ENCODE data around the gene PCSK6. TPM values are rescaled to one million over a fixed set of nuclear protein-coding genes. Genes with fewer than 3 reads are reported as not detected.

PCSK6 gene
- total RNA-seq, 2 donors from 2014 or later = 5.1 to 8.8 TPM

- no peaks in the 10 kb centered on the region for H3K27me3 ChIP-seq (replicated peaks; ENCODE audit: insufficient read depth)
- H3K4me1 ChIP-seq (ENCODE audit: control insufficient read depth in 1 of 2, low read depth in 2 of 2) = no peaks in the 10 kb centered on the region
- no peak for DNase-seq (ENCODE audit: low spot score)
- no peak for TF ChIP-seq CTCF (IDR thresholded peaks at IDR 0.05)
- no peak overlapping the region for H3K4me3 ChIP-seq
- ATAC-seq (ENCODE audit: insufficient number of reproducible peaks, low FRiP score, low read depth) = no peak
- H3K36me3 ChIP-seq = no peaks in the 10 kb centered on the region
- no peaks in the 10 kb centered on the region for H3K9me3 ChIP-seq
- H3K27ac ChIP-seq = no peak overlapping the region
These were observed 43.7 kb downstream of the PCSK6 start for GRCh38 chr15:101445562-101446517.

GRCh38 chr15:101444807-101445508 lies 44.5 kb downstream of the PCSK6 start:
- no peak for TF ChIP-seq CTCF (IDR thresholded peaks at IDR 0.05)
- no peak overlapping the region for H3K27ac ChIP-seq

GRCh38 chr15:101444015-101444414 lies 45.5 kb downstream of the PCSK6 start:
- no peak for TF ChIP-seq CTCF (IDR thresholded peaks at IDR 0.05)
- DNase-seq (ENCODE audit: low spot score) (no peak), ATAC-seq (ENCODE audit: insufficient number of reproducible peaks, low FRiP score, low read depth) (no peak)
- Histone ChIP-seq H3K4me1 (ENCODE audit: control insufficient read depth in 1 of 2, low read depth in 2 of 2) (no peaks in the 10 kb centered on the region), H3K4me3 (no peak overlapping the region), H3K27ac (no peak overlapping the region), H3K9me3 (no peaks in the 10 kb centered on the region), H3K36me3 (no peaks in the 10 kb centered on the region), H3K27me3 (replicated peaks; ENCODE audit: insufficient read depth) (no peaks in the 10 kb centered on the region)

More at GRCh38 chr15:101444807-101445508, 44.5 kb downstream of the PCSK6 start:
- Histone ChIP-seq H3K27me3 (replicated peaks; ENCODE audit: insufficient read depth) (no peaks in the 10 kb centered on the region), H3K36me3 (no peaks in the 10 kb centered on the region), H3K4me1 (ENCODE audit: control insufficient read depth in 1 of 2, low read depth in 2 of 2) (no peaks in the 10 kb centered on the region), H3K9me3 (no peaks in the 10 kb centered on the region), H3K4me3 (no peak overlapping the region)
- ATAC-seq (ENCODE audit: insufficient number of reproducible peaks, low FRiP score, low read depth) (no peak), DNase-seq (ENCODE audit: low spot score) (no peak)

GRCh38 chr15:101442272-101442671 lies 47.2 kb downstream of the PCSK6 start:
- no peaks in the 10 kb centered on the region for H3K36me3 ChIP-seq
- ATAC-seq (ENCODE audit: insufficient number of reproducible peaks, low FRiP score, low read depth) (no peak), DNase-seq (ENCODE audit: low spot score) (no peak)
- TF ChIP-seq CTCF (IDR thresholded peaks at IDR 0.05) = no peak
- H3K27me3 ChIP-seq (replicated peaks; ENCODE audit: insufficient read depth) = no peaks in the 10 kb centered on the region
- H3K9me3 ChIP-seq = no peaks in the 10 kb centered on the region
- H3K4me1 ChIP-seq (ENCODE audit: control insufficient read depth in 1 of 2, low read depth in 2 of 2) = no peaks in the 10 kb centered on the region
- no peak overlapping the region for H3K4me3 ChIP-seq
- no peak overlapping the region for H3K27ac ChIP-seq

- DNase-seq (ENCODE audit: low spot score) = no peak
- TF ChIP-seq CTCF (IDR thresholded peaks at IDR 0.05) = no peak
- no peaks in the 10 kb centered on the region for H3K4me1 ChIP-seq (ENCODE audit: control insufficient read depth in 1 of 2, low read depth in 2 of 2)
- H3K4me3 ChIP-seq = no peak overlapping the region
- ATAC-seq (ENCODE audit: insufficient number of reproducible peaks, low FRiP score, low read depth) = no peak
- H3K9me3 ChIP-seq = no peaks in the 10 kb centered on the region
- H3K27ac ChIP-seq = no peak overlapping the region
- no peaks in the 10 kb centered on the region for H3K27me3 ChIP-seq (replicated peaks; ENCODE audit: insufficient read depth)
- no peaks in the 10 kb centered on the region for H3K36me3 ChIP-seq
These were observed 47.8 kb downstream of the PCSK6 start for GRCh38 chr15:101441696-101442095.
